ENCODE data around the gene SLX1A.
"Not testable (repeated sequence)": the region's sequence is repeated elsewhere in the genome, so short reads cannot be mapped to it uniquely, and the experiment has no call there.

DNA sequence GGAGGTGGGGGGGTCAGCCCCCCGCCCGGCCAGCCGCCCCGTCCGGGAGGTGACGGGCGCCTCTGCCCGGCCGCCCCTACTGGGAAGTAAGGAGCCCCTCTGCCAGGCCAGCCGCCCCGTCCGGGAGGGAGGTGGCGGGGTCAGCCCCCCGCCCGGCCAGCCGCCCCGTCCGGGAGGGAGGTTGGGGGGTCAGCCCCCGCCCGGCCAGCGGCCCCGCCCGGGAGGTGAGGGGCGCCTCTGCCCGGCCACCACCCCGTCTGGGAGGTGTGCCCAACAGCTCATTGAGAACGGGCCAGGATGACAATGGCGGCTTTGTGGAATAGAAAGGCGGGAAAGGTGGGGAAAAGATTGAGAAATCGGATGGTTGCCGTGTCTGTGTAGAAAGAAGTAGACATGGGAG lies 23.5 kb upstream of the SLX1A start:
- TF ChIP-seq EP300 (IDR thresholded peaks at IDR 0.05); POLR2A (IDR thresholded peaks at IDR 0.05; ENCODE audit: low read depth): not testable (repeated sequence)
- TF ChIP-seq, protein P1, sequence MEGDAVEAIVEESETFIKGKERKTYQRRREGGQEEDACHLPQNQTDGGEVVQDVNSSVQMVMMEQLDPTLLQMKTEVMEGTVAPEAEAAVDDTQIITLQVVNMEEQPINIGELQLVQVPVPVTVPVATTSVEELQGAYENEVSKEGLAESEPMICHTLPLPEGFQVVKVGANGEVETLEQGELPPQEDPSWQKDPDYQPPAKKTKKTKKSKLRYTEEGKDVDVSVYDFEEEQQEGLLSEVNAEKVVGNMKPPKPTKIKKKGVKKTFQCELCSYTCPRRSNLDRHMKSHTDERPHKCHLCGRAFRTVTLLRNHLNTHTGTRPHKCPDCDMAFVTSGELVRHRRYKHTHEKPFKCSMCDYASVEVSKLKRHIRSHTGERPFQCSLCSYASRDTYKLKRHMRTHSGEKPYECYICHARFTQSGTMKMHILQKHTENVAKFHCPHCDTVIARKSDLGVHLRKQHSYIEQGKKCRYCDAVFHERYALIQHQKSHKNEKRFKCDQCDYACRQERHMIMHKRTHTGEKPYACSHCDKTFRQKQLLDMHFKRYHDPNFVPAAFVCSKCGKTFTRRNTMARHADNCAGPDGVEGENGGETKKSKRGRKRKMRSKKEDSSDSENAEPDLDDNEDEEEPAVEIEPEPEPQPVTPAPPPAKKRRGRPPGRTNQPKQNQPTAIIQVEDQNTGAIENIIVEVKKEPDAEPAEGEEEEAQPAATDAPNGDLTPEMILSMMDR (IDR thresholded peaks at IDR 0.05), result not testable (repeated sequence)
